GM12878 (cell line): ENCODE measurements around the gene BIRC3. TPM values are rescaled to one million over a fixed set of nuclear protein-coding genes. Genes with fewer than 3 reads are reported as not detected.

Source experiments
- ATAC-seq: fragments of 200-7000 bp; cut with Tn5 transposase; 3 replicates; pipeline ENCODE4 v1.9.1; 2020; ENCODE audit warnings: mild to moderate bottlenecking, moderate library complexity
- BruUV-seq: library from RNA; stranded (reverse); fragments of 400-500 nt; replicated peaks from 2 replicates; lab custom pipeline; 2021; lab: Mats Ljungman, UMichigan
- CTCF ChIA-PET: fragments of 300-600 bp; sonication (Branson Sonifier 250); formaldehyde crosslinking; extraction: SDS; loops from one replicate; lab custom pipeline; 2021; ENCODE audit warnings: inconsistent platforms; lab: Yijun Ruan, JAX
- POLR2A ChIA-PET: fragments of 350-600 bp; formaldehyde crosslinking; extraction: SDS; loops from one replicate; lab custom pipeline; 2021; ENCODE audit warnings: inconsistent platforms; lab: Charles Lee
- RAD21 ChIA-PET: fragments of 300-600 bp; sonication (Branson Sonifier 250); formaldehyde crosslinking; loops from one replicate; lab custom pipeline; 2023; ENCODE audit warnings: antibody characterized with exemption; ENCODE audit not compliant: unreplicated experiment; lab: Charles Lee
- SMC1A ChIA-PET: fragments of 300-600 bp; sonication (Branson Sonifier 250); formaldehyde crosslinking; loops from one replicate; lab custom pipeline; 2023; ENCODE audit not compliant: unreplicated experiment, uncharacterized antibody; lab: Charles Lee
- DNase-seq: peaks from one replicate; pipeline ENCODE4 v3.0.0-alpha.2; 2011; ENCODE audit warnings: low read depth, low spot score
- FAIRE-seq: peaks from 3 replicates; lab custom pipeline; 2011; peaks lifted over from hg19 to GRCh38; lab: Jason Lieb, UNC
- H2AFZ ChIP-seq: 2 replicates; pipeline ENCODE4 v1.6.0; 2011; ENCODE audit warnings: low read depth, low read length, control low read depth; ENCODE audit not compliant: control insufficient read depth
- H3K27ac ChIP-seq: 2 replicates; pipeline ENCODE4 v1.5.1; 2011; ENCODE audit warnings: control low read depth; ENCODE audit not compliant: control insufficient read depth, insufficient read depth
- H3K27me3 ChIP-seq, 2 experiments: replicated peaks in 1 of 2; 2 replicates each; pipeline versions ENCODE4 v1.6.0 to v1.6.1; 2011; ENCODE audit warnings: low read length in 1 of 2; ENCODE audit not compliant: control insufficient read depth in 2 of 2, insufficient read depth in 2 of 2
- H3K36me3 ChIP-seq, 2 experiments: 2 replicates each; pipeline ENCODE4 v1.5.1; 2011; ENCODE audit warnings: low read length in 1 of 2; ENCODE audit not compliant: control insufficient read depth in 2 of 2, insufficient read depth in 2 of 2
- H3K4me1 ChIP-seq: 2 replicates; pipeline ENCODE4 v1.6.1; 2011; ENCODE audit warnings: mild to moderate bottlenecking, low read length, moderate library complexity, mixed read lengths; ENCODE audit not compliant: control insufficient read depth, insufficient read depth
- H3K4me2 ChIP-seq: 2 replicates; pipeline ENCODE4 v1.6.0; 2011; ENCODE audit warnings: control low read depth; ENCODE audit not compliant: control insufficient read depth, insufficient read depth
- H3K4me3 ChIP-seq: fragments of 200-600 bp; sonication (generic); 2 replicates; pipeline ENCODE4 v1.5.1; 2016
- H3K79me2 ChIP-seq: 2 replicates; pipeline ENCODE4 v1.6.0; 2011; ENCODE audit warnings: low read length; ENCODE audit not compliant: control insufficient read depth, insufficient read depth
- H3K9ac ChIP-seq: 2 replicates; pipeline ENCODE4 v1.8.0; 2011; ENCODE audit warnings: low read length, control low read depth, mixed read lengths; ENCODE audit not compliant: control insufficient read depth, insufficient read depth
- H3K9me3 ChIP-seq: replicated peaks from 3 replicates; pipeline ENCODE4 v1.5.1; 2011; ENCODE audit warnings: mild to moderate bottlenecking, low read length; ENCODE audit not compliant: control insufficient read depth, insufficient read depth
- H4K20me1 ChIP-seq: 2 replicates; pipeline ENCODE4 v1.6.0; 2011; ENCODE audit not compliant: control insufficient read depth, insufficient read depth
- GATAD2B ChIP-seq: fragments of 450-650 bp; conservative IDR thresholded peaks from 2 replicates; pipeline ENCODE4 v1.6.1; 2017; ENCODE audit warnings: low read depth, mild to moderate bottlenecking, moderate library complexity
- JUNB ChIP-seq: IDR thresholded peaks from 2 replicates; pipeline ENCODE4 v1.6.1; 2016; ENCODE audit warnings: antibody characterized with exemption, mild to moderate bottlenecking
- LARP7 ChIP-seq: fragments of 450-650 bp; IDR thresholded peaks from 2 replicates; pipeline ENCODE4 v1.6.1; 2017; ENCODE audit warnings: mild to moderate bottlenecking
- SMAD5 ChIP-seq: IDR thresholded peaks from 2 replicates; pipeline ENCODE4 v1.6.1; 2016; ENCODE audit warnings: antibody characterized with exemption, low read depth
- SPI1 ChIP-seq: IDR thresholded peaks from 2 replicates; pipeline ENCODE4 v1.6.1; 2011; ENCODE audit warnings: low read depth, mild to moderate bottlenecking, low read length, moderate library complexity, borderline replicate concordance; ENCODE audit not compliant: insufficient read depth
- WRNIP1 ChIP-seq: IDR thresholded peaks from 2 replicates; pipeline ENCODE4 v1.6.1; 2011; ENCODE audit warnings: low read depth, low read length, improper control_type of control experiment, borderline replicate concordance
- YBX1 ChIP-seq: fragments of 450-650 bp; IDR thresholded peaks from 2 replicates; pipeline ENCODE4 v1.6.1; 2016; ENCODE audit warnings: antibody characterized with exemption
- ZNF207 ChIP-seq: fragments of 450-650 bp; IDR thresholded peaks from 2 replicates; pipeline ENCODE4 v1.6.1; 2014; ENCODE audit warnings: antibody characterized with exemption, mild to moderate bottlenecking, borderline replicate concordance
- in situ Hi-C: fragments of 300-500 bp; cut with MboI; formaldehyde crosslinking; loops from 9 replicates; pipeline ENCODE4 v1.14.3; 2018; ENCODE audit warnings: mixed read lengths
- intact Hi-C: fragments of 100-400 bp; cut with micrococcal nuclease; formaldehyde crosslinking; loops from one replicate; pipeline ENCODE4 v1.14.2; 2022; ENCODE audit not compliant: unreplicated experiment
- polyA plus RNA-seq, 11 experiments: library from polyadenylated mRNA; depleted of rRNA in 4 of 11; unstranded in 6 of 11; stranded (reverse) in 5 of 11; fragments of >200 nt; fragmentation: Nextera tagmentation in 4 of 11; fragmentation: Illumina TruSeq in 1 of 11; extraction: Ambion mirVana in 4 of 11; extraction: Trizol in 1 of 11; gene quantifications; 1 replicate in 1 of 11; 2 replicates in 10 of 11; pipeline versions ENCODE4 v1.2.1 to v1.2.3, GENCODE V29; 2011 to 2016; ENCODE audit warnings: inconsistent platforms in 2 of 11, missing spikeins in 2 of 11, low read depth in 1 of 11
- total RNA-seq, 4 experiments: library from RNA; depleted of rRNA in 3 of 4; stranded (reverse); fragments of >200 nt in 3 of 4; fragmentation: Illumina TruSeq in 1 of 4; extraction: Trizol in 1 of 4; gene quantifications; 2 replicates each; pipeline versions ENCODE4 v1.2.1 to v1.2.3, GENCODE V29; 2013 to 2021
- TF ChIP-seq, protein P1 (sequence below), 3 experiments: IDR thresholded peaks in 2 of 3; conservative IDR thresholded peaks in 1 of 3; 2 replicates each; pipeline ENCODE4 v1.5.1; 2011; ENCODE audit warnings: low read depth in 3 of 3, low read length in 3 of 3, mild to moderate bottlenecking in 3 of 3, control low read depth in 2 of 3, moderate library complexity in 2 of 3, inconsistent platforms in 1 of 3, mixed read lengths in 1 of 3; ENCODE audit not compliant: control insufficient read depth in 2 of 3, insufficient read depth in 1 of 3; ENCODE audit errors: extremely low read depth in 1 of 3
- TF ChIP-seq, protein P2 (sequence below): fragments of 450-650 bp; IDR thresholded peaks from 2 replicates; pipeline ENCODE4 v1.6.1; 2016; ENCODE audit warnings: mild to moderate bottlenecking
- TF ChIP-seq, protein P3 (sequence below): IDR thresholded peaks from 2 replicates; pipeline ENCODE4 v1.6.1; 2012; ENCODE audit warnings: low read length, inconsistent platforms
- TF ChIP-seq, protein P4 (sequence below): fragments of 450-650 bp; IDR thresholded peaks from 2 replicates; pipeline ENCODE4 v1.6.1; 2017; ENCODE audit warnings: mild to moderate bottlenecking

The BIRC3 gene
- total and polyA plus RNA-seq, 10 of the 15 experiments (the other 5 are each of a cell fraction or from before 2014, with no cell fraction given) = 42.1 to 351 (median 83.7) TPM

- peak; percentile 71; the same call in 1 of the 2 replicates for TF ChIP-seq SPI1
- TF ChIP-seq, protein P1, sequence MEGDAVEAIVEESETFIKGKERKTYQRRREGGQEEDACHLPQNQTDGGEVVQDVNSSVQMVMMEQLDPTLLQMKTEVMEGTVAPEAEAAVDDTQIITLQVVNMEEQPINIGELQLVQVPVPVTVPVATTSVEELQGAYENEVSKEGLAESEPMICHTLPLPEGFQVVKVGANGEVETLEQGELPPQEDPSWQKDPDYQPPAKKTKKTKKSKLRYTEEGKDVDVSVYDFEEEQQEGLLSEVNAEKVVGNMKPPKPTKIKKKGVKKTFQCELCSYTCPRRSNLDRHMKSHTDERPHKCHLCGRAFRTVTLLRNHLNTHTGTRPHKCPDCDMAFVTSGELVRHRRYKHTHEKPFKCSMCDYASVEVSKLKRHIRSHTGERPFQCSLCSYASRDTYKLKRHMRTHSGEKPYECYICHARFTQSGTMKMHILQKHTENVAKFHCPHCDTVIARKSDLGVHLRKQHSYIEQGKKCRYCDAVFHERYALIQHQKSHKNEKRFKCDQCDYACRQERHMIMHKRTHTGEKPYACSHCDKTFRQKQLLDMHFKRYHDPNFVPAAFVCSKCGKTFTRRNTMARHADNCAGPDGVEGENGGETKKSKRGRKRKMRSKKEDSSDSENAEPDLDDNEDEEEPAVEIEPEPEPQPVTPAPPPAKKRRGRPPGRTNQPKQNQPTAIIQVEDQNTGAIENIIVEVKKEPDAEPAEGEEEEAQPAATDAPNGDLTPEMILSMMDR (IDR thresholded peaks at IDR 0.05 in 2 of 3, conservative IDR thresholded peaks at IDR 0.05 in 1 of 3; ENCODE audit: control insufficient read depth in 2 of 3, extremely low read depth in 1 of 3, insufficient read depth in 1 of 3, low read depth in 3 of 3, low read length in 3 of 3) = no peak
These were observed 10.2 kb upstream of the BIRC3 start (continued) for GRCh38 chr11:102306817-102307726.

DNA sequence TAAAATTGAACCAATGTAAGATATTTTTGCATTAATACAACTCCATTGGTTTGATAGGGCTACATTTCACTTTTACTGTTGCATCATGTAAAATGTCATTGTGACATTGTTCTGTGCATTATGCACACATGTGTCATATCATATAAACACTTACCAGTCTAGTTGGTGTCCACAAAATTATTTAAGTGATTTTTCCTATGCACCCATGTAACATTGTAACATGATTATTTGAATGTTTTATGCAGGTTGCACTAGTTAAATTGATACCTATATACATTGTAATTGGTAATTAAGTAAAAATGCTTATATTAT lies 9.6 kb upstream of the BIRC3 start:
- no TSS peak for BruUV-seq
- Histone ChIP-seq H3K27me3 (no peaks in the 10 kb centered on the region), H3K27ac (no peak overlapping the region), H3K79me2 (no peaks in the 10 kb centered on the region), H3K9me3 (peaks cover 1% of the 10 kb centered on the region; the same call in 1 of the 3 replicates), H2AFZ (no peak overlapping the region), H3K4me1 (peaks cover 9% of the 10 kb centered on the region), H4K20me1 (no peaks in the 10 kb centered on the region), H3K4me2 (peak overlapping the region; percentile 53; the same call in 1 of the 2 replicates), H3K9ac (no peak overlapping the region), H3K4me3 (no peak overlapping the region), H3K36me3 (no peaks in the 10 kb centered on the region)
- in situ Hi-C loops (no loop called here), intact Hi-C loops (no loop called here)
- ChIA-PET POLR2A (interaction anchor here (0.6 to 1.2 kb wide), 3 partner anchors 9 to 121 kb away, joined by 3 to 4 read pairs (median 3); partner anchors contain the start of gene BIRC3), SMC1A (interaction anchor here (0.8 to 2.2 kb wide), 8 partner anchors 8 to 306 kb away, joined by 3 to 12 read pairs (median 4); no protein-coding TSS in a partner anchor), RAD21 (interaction anchor here (0.7 to 3.8 kb wide), 3 partner anchors 9 to 19 kb away, joined by 3 to 17 read pairs (median 5); no protein-coding TSS in a partner anchor), CTCF (interaction anchor here (0.8 to 12.0 kb wide), 7 partner anchors 9 to 358 kb away, joined by 3 to 219 read pairs (median 6); partner anchors contain the start of gene BIRC3)
- no peak for DNase-seq
- no peak for ATAC-seq
- no peak for FAIRE-seq
- no peak for TF ChIP-seq LARP7
- TF ChIP-seq JUNB = no peak
- no peak for TF ChIP-seq WRNIP1
- TF ChIP-seq, protein P2, sequence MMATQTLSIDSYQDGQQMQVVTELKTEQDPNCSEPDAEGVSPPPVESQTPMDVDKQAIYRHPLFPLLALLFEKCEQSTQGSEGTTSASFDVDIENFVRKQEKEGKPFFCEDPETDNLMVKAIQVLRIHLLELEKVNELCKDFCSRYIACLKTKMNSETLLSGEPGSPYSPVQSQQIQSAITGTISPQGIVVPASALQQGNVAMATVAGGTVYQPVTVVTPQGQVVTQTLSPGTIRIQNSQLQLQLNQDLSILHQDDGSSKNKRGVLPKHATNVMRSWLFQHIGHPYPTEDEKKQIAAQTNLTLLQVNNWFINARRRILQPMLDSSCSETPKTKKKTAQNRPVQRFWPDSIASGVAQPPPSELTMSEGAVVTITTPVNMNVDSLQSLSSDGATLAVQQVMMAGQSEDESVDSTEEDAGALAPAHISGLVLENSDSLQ = no peak
- TF ChIP-seq, protein P3, sequence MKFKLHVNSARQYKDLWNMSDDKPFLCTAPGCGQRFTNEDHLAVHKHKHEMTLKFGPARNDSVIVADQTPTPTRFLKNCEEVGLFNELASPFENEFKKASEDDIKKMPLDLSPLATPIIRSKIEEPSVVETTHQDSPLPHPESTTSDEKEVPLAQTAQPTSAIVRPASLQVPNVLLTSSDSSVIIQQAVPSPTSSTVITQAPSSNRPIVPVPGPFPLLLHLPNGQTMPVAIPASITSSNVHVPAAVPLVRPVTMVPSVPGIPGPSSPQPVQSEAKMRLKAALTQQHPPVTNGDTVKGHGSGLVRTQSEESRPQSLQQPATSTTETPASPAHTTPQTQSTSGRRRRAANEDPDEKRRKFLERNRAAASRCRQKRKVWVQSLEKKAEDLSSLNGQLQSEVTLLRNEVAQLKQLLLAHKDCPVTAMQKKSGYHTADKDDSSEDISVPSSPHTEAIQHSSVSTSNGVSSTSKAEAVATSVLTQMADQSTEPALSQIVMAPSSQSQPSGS = no peak
- TF ChIP-seq ZNF207 = no peak
- TF ChIP-seq SMAD5 = no peak
- no peak for TF ChIP-seq GATAD2B
- no peak for TF ChIP-seq YBX1
- TF ChIP-seq, protein P4, sequence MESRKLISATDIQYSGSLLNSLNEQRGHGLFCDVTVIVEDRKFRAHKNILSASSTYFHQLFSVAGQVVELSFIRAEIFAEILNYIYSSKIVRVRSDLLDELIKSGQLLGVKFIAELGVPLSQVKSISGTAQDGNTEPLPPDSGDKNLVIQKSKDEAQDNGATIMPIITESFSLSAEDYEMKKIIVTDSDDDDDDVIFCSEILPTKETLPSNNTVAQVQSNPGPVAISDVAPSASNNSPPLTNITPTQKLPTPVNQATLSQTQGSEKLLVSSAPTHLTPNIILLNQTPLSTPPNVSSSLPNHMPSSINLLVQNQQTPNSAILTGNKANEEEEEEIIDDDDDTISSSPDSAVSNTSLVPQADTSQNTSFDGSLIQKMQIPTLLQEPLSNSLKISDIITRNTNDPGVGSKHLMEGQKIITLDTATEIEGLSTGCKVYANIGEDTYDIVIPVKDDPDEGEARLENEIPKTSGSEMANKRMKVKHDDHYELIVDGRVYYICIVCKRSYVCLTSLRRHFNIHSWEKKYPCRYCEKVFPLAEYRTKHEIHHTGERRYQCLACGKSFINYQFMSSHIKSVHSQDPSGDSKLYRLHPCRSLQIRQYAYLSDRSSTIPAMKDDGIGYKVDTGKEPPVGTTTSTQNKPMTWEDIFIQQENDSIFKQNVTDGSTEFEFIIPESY = no peak
